Measurements from ENCODE around the gene CTSF.
"Not testable (repeated sequence)": the region's sequence is repeated elsewhere in the genome, so short reads cannot be mapped to it uniquely, and the experiment has no call there.

Gene CTSF

DNA sequence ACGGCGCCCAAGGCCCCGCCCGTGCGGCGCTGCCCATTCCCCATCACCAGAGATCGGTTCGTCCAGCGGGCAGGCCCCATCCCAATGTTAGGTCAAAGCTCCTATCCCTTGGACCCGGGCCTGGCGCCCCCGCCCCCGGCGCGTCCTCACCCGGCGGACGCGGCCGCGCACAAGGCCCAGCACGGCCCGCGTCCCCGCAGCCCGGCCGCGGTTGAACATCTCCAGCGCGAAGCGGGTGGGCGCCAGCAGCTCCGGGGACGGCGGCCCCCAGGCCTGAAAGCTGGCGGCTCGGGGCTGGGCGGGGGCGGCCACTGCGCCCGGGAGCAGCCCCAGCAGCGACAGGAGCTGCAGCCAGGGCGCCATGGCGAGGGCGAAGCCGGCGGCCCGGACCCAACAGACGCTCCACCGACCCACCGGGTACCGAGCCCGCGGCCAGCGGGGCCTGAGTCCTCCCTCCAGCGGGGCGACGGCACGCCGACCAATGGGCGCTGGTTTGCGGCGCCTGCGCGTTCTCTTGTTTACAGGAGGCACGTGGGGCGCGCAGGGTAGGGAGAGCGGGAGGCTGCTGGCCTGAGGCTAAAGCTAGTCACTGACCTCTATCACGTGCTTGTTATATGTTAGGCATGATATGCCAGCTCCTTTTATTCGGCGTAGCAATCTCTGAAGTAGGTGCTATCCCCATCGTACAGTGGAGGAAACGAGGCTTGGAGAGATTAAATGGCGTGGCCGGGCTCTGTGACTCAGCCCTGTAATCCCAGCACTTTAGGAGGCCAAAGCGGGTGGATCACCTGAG lies at the start of gene CTSF:
Gene CTSF, minus strand, starts transcription at position 483 of the 793 bp plus-strand sequence. Its CDS starts 120 bp downstream, at position 363.
- Histone ChIP-seq H3K27me3 (peaks cover 27 to 52% (median 49%) of the 10 kb centered on the region in 11 experiments), H3K9me3 (replicated peaks in 1 of 11) (peaks cover 0 to 14% (median 0%) of the 10 kb centered on the region in 11 experiments; a peak in 6 of 22 replicates), H3K4me1 (peaks cover 0 to 10% (median 3%) of the 10 kb centered on the region in 10 experiments; a peak in 5 of 20 replicates), H3K4me3 (no peak within 1 kb of the TSS), H3K36me3 (no peaks in the 10 kb centered on the region), H3K4me2 (no peak within 1 kb of the TSS), H3K27ac (no peak within 1 kb of the TSS), H4K20me1 (peaks cover 0 to 17% (median 0%) of the 10 kb centered on the region in 11 experiments; a peak in 1 of 22 replicates), H3K9ac (no peak within 1 kb of the TSS)
- TF ChIP-seq Cebpa-rat (IDR thresholded peaks at IDR 0.05), result no peak

DNA sequence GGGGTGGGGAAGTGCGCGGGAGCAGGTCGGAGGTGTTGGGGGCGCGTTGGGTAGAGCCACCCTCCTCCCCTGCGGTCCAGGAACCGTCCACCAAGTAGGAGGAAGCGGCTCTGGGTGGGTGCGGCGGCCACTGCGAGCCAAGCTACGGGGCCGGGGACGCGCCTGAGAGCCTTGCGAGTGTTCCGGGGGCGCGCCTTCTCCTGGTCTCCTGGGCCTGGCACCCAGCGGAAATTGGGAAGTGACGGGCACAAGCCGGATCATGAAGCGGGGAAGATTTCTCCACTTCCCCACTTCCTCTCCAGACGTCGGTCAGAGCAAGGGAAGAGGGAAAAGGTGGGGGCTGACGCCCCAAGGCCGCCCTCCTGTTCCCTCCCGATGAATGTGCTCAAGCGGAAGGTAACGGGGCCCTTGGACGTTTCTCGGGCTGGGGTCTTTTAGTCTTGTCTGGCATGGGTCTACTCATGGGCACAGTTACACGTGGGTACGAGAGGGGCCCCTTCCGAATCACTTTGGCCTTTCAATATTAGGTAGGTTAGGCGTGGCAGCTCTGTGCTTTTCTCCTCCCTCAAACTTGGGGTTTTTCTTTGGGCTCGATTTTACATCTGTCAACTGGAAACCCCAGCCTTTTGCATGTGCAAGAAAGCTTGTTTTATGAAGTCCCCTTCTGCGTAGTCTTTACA lies 48.9 kb upstream of the CTSF start:
- Histone ChIP-seq H3K9me3 (replicated peaks in 1 of 11) (no peaks in the 10 kb centered on the region), H4K20me1 (peaks cover 52 to 58% (median 58%) of the 10 kb centered on the region in 11 experiments), H3K4me1 (peaks cover 47 to 63% (median 54%) of the 10 kb centered on the region in 10 experiments), H3K4me3 (peak overlapping the region; percentile 69 to 99 (median 90)), H3K36me3 (peaks cover 7 to 51% (median 45%) of the 10 kb centered on the region in 11 experiments; a peak in 20 of 22 replicates), H3K27me3 (no peaks in the 10 kb centered on the region), H3K9ac (peak overlapping the region; percentile 92 to 98 (median 96)), H3K4me2 (peak overlapping the region; percentile 90 to 100 (median 98)), H3K27ac (peak overlapping the region; percentile 87 to 98 (median 94))
- no peak for TF ChIP-seq Cebpa-rat (IDR thresholded peaks at IDR 0.05)

DNA sequence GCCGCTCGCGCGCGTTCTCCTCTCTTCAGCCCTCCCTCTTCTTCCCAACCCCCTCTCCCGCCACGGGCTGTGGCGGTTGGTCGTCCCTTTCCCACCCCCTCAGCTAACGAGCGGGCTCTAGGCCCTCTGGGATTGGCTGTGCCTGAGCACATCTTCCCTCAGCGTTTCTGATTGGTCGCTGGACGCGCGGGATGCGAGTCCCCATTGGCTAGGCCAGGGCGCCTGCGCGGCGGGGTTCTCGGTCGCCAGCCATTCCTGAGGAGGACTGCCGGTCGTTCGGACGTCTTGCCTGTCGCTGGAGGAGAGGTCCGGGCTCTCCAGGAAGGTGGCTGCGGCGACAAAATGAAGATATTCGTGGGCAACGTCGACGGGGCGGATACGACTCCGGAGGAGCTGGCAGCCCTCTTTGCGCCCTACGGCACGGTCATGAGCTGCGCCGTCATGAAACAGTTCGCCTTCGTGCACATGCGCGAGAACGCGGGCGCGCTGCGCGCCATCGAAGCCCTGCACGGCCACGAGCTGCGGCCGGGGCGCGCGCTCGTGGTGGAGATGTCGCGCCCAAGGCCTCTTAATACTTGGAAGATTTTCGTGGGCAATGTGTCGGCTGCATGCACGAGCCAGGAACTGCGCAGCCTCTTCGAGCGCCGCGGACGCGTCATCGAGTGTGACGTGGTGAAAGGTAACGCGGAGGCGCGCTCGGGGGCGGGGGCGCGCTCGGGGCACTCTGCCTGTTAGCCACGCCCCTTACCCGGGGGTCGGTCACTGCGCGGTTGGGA lies 48.2 kb upstream of the CTSF start, which contains the start of gene RBM14:
Gene RBM14, plus strand, starts transcription at position 252 of the 776 bp plus-strand sequence. Its CDS starts 91 bp downstream, at position 343.
- Histone ChIP-seq H3K9ac (peak within 1 kb of the TSS; percentile 92 to 98 (median 96)), H3K27me3 (no peaks in the 10 kb centered on the region), H3K4me2 (peak within 1 kb of the TSS; percentile 90 to 100 (median 98)), H3K27ac (peak within 1 kb of the TSS; percentile 87 to 98 (median 94)), H4K20me1 (peaks cover 45 to 51% (median 50%) of the 10 kb centered on the region in 11 experiments), H3K4me3 (peak within 1 kb of the TSS; percentile 69 to 99 (median 90)), H3K36me3 (peaks cover 0 to 44% (median 38%) of the 10 kb centered on the region in 11 experiments; a peak in 20 of 22 replicates), H3K4me1 (peaks cover 39 to 63% (median 50%) of the 10 kb centered on the region in 10 experiments), H3K9me3 (replicated peaks in 1 of 11) (no peaks in the 10 kb centered on the region)
- no peak for TF ChIP-seq Cebpa-rat (IDR thresholded peaks at IDR 0.05)

DNA sequence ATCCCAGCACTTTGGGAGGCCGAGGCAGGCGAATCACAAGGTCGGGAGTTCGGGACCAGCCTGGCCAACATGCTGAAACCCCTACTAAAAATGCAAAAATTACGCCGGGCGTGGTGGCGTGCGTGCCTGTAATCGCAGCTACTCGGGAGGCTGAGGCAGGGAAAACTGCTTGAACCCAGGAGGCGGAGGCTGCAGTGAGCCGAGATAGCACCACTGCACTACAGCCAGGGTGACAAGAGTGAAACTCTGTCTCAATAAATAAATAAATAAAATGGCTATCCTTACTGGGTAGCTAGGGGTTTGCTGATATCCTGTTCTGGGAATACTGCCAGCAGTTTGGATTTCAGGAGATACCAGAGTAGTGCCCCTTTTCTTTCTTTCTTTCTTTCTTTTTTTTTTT lies 45.7 kb upstream of the CTSF start:
- no peak overlapping the region for H3K4me2 ChIP-seq
- TF ChIP-seq Cebpa-rat (IDR thresholded peaks at IDR 0.05), result no peak
- H3K9me3 ChIP-seq (replicated peaks in 1 of 11), result no peaks in the 10 kb centered on the region
- H4K20me1 ChIP-seq, result peaks cover 20 to 26% (median 25%) of the 10 kb centered on the region in 11 experiments
- H3K4me3 ChIP-seq, result no peak overlapping the region
- peaks cover 23 to 63% (median 51%) of the 10 kb centered on the region in 10 experiments for H3K4me1 ChIP-seq
- no peak overlapping the region; a peak in 1 of 22 replicates for H3K9ac ChIP-seq
- H3K36me3 ChIP-seq, result peaks cover 0 to 23% (median 18%) of the 10 kb centered on the region in 11 experiments; a peak in 17 of 22 replicates
- H3K27ac ChIP-seq, result no peak overlapping the region
- H3K27me3 ChIP-seq, result no peaks in the 10 kb centered on the region

DNA sequence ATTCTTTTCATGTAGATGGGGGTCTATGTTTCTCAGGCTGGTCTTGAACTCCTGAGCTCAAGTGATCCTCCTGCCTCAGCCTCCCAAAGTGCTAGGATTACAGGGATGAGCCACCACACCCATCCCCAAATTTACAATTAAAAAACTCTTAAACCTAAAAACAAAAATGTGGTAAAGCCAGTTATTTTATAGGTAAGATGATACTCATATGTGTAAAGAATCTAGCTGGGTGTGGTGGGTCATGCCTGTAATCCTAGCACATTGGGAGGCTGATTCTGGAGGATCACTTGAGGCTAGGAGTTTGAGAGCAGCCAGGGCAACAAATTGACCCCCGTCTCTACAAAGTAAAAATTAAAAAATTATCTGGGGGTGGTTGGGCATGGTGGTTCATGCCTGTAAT lies 44.1 kb upstream of the CTSF start:
- Histone ChIP-seq H3K9me3 (replicated peaks in 1 of 11) (peaks cover 0 to 5% (median 0%) of the 10 kb centered on the region in 11 experiments; a peak in 2 of 22 replicates), H3K4me3 (no peak overlapping the region), H3K4me2 (no peak overlapping the region; a peak in 1 of 22 replicates), H3K27ac (0 out of 22 replicates have a peak overlapping the region, but pooled peaks of 1 of the 11 experiments have one; percentile 54), H3K4me1 (peaks cover 28 to 65% (median 54%) of the 10 kb centered on the region in 10 experiments), H3K36me3 (peaks cover under 1 to 11% (median 5%) of the 10 kb centered on the region in 11 experiments; a peak in 14 of 22 replicates), H3K9ac (no peak overlapping the region; a peak in 1 of 22 replicates), H3K27me3 (no peaks in the 10 kb centered on the region), H4K20me1 (peaks cover 4 to 10% (median 9%) of the 10 kb centered on the region in 11 experiments; a peak in 21 of 22 replicates)
- TF ChIP-seq Cebpa-rat (IDR thresholded peaks at IDR 0.05), result no peak

DNA sequence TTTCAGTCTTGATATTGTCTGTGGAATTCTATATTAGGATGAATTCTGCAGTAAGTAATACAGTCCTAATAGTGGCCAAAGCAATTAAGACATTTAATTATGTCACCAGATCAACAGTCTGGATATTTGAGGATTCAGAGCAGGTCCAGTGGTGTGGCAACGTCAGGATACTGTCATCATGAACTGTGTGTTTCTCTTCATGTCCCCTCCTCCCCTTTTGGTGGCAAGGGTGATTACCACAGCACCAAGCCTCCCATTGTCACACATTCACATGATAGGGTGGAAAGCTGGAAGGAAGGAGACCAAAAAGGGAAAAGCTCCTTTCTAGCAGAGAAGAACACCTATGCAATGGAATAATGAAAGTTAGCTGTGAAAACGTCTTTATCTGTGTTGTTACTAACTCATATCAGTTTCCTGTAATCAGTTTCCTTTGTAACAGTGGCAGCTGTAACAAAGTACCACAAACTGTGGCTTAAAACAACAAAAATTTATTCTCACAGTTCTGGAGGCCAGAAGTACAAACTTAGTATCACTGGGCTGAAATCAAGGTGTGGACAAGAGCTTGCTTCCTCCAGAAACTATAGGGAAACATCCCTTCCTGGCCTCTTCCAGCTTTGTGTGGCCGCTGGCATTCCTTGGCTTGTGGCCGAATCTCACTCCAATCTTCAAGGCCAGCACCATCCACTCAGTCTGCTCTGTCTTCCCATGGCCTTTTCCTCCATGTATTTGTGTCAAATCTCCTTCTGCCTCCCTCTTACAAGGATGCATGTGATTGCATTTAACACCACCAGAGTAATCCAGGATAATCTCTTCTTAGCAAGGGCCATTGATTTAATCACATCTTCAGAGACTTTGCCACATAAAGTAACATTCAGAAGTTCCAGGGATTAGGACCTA lies 41.6 kb upstream of the CTSF start:
- peak overlapping the region in 1 of 11 experiments; percentile 39; a peak in 1 of 22 replicates for H3K9ac ChIP-seq
- H3K4me2 ChIP-seq, result peak overlapping the region in 9 of 11 experiments; percentile 11 to 66 (median 43); a peak in 18 of 22 replicates
- H3K4me3 ChIP-seq, result no peak overlapping the region
- H3K9me3 ChIP-seq (replicated peaks in 1 of 11), result peaks cover 0 to 5% (median 0%) of the 10 kb centered on the region in 11 experiments; a peak in 2 of 22 replicates
- H3K27me3 ChIP-seq, result no peaks in the 10 kb centered on the region
- peak overlapping the region in 8 of 11 experiments; percentile 0 to 66 (median 32); a peak in 12 of 22 replicates for H3K27ac ChIP-seq
- no peak for TF ChIP-seq Cebpa-rat (IDR thresholded peaks at IDR 0.05)
- peaks cover 0 to 10% (median 0%) of the 10 kb centered on the region in 11 experiments; a peak in 5 of 22 replicates for H4K20me1 ChIP-seq
- peaks cover 26 to 61% (median 53%) of the 10 kb centered on the region in 10 experiments for H3K4me1 ChIP-seq
- H3K36me3 ChIP-seq, result peaks cover 22 to 33% (median 27%) of the 10 kb centered on the region in 11 experiments

DNA sequence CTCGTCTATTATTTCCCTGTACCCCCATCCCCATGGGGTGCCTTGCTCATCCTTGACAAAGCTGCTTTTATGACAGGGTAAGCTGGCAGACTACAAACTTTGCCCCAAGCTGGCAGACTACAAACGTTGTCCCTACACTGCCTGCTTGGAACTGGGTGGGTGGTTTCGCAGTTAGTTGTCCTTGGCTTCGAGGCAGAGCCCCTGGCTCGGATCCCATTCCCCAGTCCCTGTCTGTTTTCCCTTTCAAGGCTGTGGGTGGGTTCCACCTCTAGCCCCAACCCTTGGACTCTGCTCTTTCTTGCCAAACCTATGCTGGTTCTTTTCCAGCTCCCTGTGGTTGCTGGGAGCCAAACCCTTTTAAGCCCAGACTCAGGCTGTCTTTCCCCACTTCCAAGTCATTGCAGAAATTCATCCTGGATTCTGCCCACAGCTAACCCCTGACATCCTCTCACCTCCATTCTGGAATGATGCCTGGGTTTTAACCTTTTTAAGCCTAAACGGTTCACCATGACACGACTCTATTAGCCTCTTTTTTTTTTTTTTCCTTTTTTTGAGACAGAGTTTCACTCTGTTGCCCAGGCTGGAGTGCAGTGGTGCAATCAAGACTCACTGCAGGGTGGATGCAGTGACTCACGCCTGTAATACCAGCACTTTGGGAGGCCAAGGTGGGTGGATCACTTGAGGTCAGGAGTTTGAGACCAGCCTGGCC lies 38.9 kb upstream of the CTSF start:
- peak overlapping the region in 9 of 11 experiments; percentile 30 to 71 (median 59); a peak in 19 of 22 replicates for H3K27ac ChIP-seq
- H3K4me3 ChIP-seq, result no peak overlapping the region
- TF ChIP-seq Cebpa-rat (IDR thresholded peaks at IDR 0.05), result no peak
- H3K36me3 ChIP-seq, result peaks cover 44 to 53% (median 49%) of the 10 kb centered on the region in 11 experiments
- no peaks in the 10 kb centered on the region for H3K27me3 ChIP-seq
- peak overlapping the region in 5 of 11 experiments; percentile 6 to 30 (median 16); a peak in 5 of 22 replicates for H3K9ac ChIP-seq
- peaks cover 26 to 72% (median 59%) of the 10 kb centered on the region in 10 experiments for H3K4me1 ChIP-seq
- peaks cover 0 to 5% (median 0%) of the 10 kb centered on the region in 11 experiments; a peak in 2 of 22 replicates for H3K9me3 ChIP-seq (replicated peaks in 1 of 11)
- H3K4me2 ChIP-seq, result peak overlapping the region in 10 of 11 experiments; percentile 8 to 66 (median 30); a peak in 14 of 22 replicates
- peaks cover 0 to 17% (median 0%) of the 10 kb centered on the region in 11 experiments; a peak in 9 of 22 replicates for H4K20me1 ChIP-seq

DNA sequence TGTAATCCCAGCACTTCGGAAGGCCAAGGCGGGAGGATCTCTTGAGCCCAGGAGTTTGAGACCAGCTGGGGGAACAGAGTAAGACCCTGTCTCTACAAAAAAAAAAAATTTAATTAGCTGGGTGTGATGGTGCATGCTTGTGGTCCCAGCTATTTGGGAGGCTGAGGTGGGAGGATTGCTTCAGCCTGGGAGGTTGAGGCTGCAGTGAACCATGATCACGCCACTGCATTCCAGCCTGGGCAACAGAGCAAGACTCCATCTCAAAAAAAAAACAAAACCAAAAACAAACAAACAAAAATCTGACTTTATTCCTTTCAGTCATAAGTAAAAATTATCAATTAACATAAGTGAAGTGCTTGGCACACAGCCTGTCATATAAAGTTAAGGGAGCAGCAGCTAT lies 38.2 kb upstream of the CTSF start:
- peaks cover 51 to 60% (median 55%) of the 10 kb centered on the region in 11 experiments for H3K36me3 ChIP-seq
- H3K4me1 ChIP-seq, result peaks cover 29 to 74% (median 59%) of the 10 kb centered on the region in 10 experiments
- not testable (repeated sequence) for H3K9me3 ChIP-seq (replicated peaks in 1 of 11); H3K27me3 ChIP-seq; H3K4me3 ChIP-seq
- peak overlapping the region in 2 of 11 experiments; percentile 29 to 49; a peak in 2 of 22 replicates for H3K4me2 ChIP-seq
- peak overlapping the region in 3 of 11 experiments; percentile 16 to 30 (median 23); a peak in 2 of 22 replicates for H3K9ac ChIP-seq
- H4K20me1 ChIP-seq, result peaks cover 0 to 19% (median 0%) of the 10 kb centered on the region in 11 experiments; a peak in 9 of 22 replicates
- H3K27ac ChIP-seq, result peak overlapping the region in 7 of 11 experiments; percentile 30 to 71 (median 60); a peak in 9 of 22 replicates
